Right atrium auricular region (tissue), 2 donors: ENCODE measurements around the gene FZR1. TPM values are rescaled to one million over a fixed set of nuclear protein-coding genes. Genes with fewer than 3 reads are reported as not detected.
A peak's percentile ranks its signal among the peaks of the same experiment; 100 is the strongest.

ENCODE experiments used
- DNase-seq: peaks from one replicate; pipeline ENCODE4 v3.0.0-alpha.2; 2019; ENCODE audit warnings: low spot score
- H3K27ac ChIP-seq, 2 donors: fragments of 200-600 bp; sonication (generic); 1 replicate in 1 of 2; 2 replicates in 1 of 2; pipeline ENCODE4 v1.5.1; 2016 to 2019
- H3K27me3 ChIP-seq, 2 donors: fragments of 200-600 bp; sonication (generic); one replicate each; pipeline versions ENCODE4 v1.5.1 to v1.6.0; 2017 to 2019
- H3K36me3 ChIP-seq: fragments of 200-600 bp; sonication (generic); one replicate; pipeline ENCODE4 v1.5.1; 2016
- H3K4me1 ChIP-seq, 2 donors: fragments of 200-600 bp; sonication (generic); one replicate each; pipeline versions ENCODE4 v1.5.1 to v1.6.0; 2017 to 2019
- H3K4me3 ChIP-seq, 2 donors: fragments of 200-600 bp; sonication (generic); 1 replicate in 1 of 2; 2 replicates in 1 of 2; pipeline ENCODE4 v1.5.1; 2017 to 2019; ENCODE audit warnings: mild to moderate bottlenecking in 1 of 2, moderate library complexity in 1 of 2
- H3K9me3 ChIP-seq, 2 donors: fragments of 200-600 bp; sonication (generic); one replicate each; pipeline ENCODE4 v1.5.1; 2019
- CTCF ChIP-seq, 2 donors: fragments of 200-600 bp; sonication (generic); IDR thresholded peaks; one replicate each; pipeline ENCODE4 v1.5.1; 2019; ENCODE audit warnings: antibody characterized with exemption in 2 of 2
- total RNA-seq, 2 donors: library from RNA; depleted of rRNA; stranded (reverse); fragments of >200 nt; gene quantifications; one replicate each; pipeline ENCODE4 v1.1.0, GENCODE V29; 2016

FZR1 gene
- total RNA-seq: 10 to 100 TPM; 20.6 to 21.7 TPM

- Histone ChIP-seq H3K4me1 (peaks cover 0 to 36% of the 10 kb centered on the region in 2 donors), H3K4me3 (peak within 1 kb of the TSS; percentile 99)
- DNase-seq: peak; percentile 99
Observed at GRCh38 chr19:3505598-3506383, at the start of gene FZR1. Gene FZR1 (plus strand): TSS chr19:3506311. CDS start chr19:3522990, 16,679 bp downstream.

GRCh38 chr19:3456925-3457527, 49.1 kb upstream of the FZR1 start:
- peaks cover 62% of the 10 kb centered on the region for H3K36me3 ChIP-seq
- no peak for DNase-seq
- no peaks in the 10 kb centered on the region for H3K9me3 ChIP-seq
- no peak overlapping the region for H3K4me3 ChIP-seq
- no peaks in the 10 kb centered on the region for H3K27me3 ChIP-seq
- TF ChIP-seq CTCF (IDR thresholded peaks at IDR 0.05): no peak
- peak overlapping the region; percentile 90 to 96 for H3K27ac ChIP-seq
- peaks cover 0 to 48% of the 10 kb centered on the region in 2 donors for H3K4me1 ChIP-seq

More at GRCh38 chr19:3505598-3506383, at the start of gene FZR1:
- Histone ChIP-seq H3K9me3 (no peaks in the 10 kb centered on the region), H3K36me3 (no peaks in the 10 kb centered on the region), H3K27ac (peak within 1 kb of the TSS; percentile 79 to 89), H3K27me3 (no peaks in the 10 kb centered on the region)
- TF ChIP-seq CTCF (IDR thresholded peaks at IDR 0.05): no peak

- TF ChIP-seq CTCF (IDR thresholded peaks at IDR 0.05): no peak
- Histone ChIP-seq H3K9me3 (no peaks in the 10 kb centered on the region), H3K27me3 (no peaks in the 10 kb centered on the region), H3K4me1 (peaks cover 0 to 48% of the 10 kb centered on the region in 2 donors), H3K36me3 (peaks cover 62% of the 10 kb centered on the region), H3K4me3 (no peak overlapping the region), H3K27ac (peak overlapping the region; percentile 90 to 96)
- no peak for DNase-seq
Observed at GRCh38 chr19:3457528-3458228, 48.4 kb upstream of the FZR1 start.

- H3K9me3 ChIP-seq: no peaks in the 10 kb centered on the region
- peaks cover 0 to 50% of the 10 kb centered on the region in 2 donors for H3K4me1 ChIP-seq
- peak overlapping the region; percentile 90 to 96 for H3K27ac ChIP-seq
- no peak for DNase-seq
- H3K4me3 ChIP-seq: no peak overlapping the region
- H3K36me3 ChIP-seq: peaks cover 62% of the 10 kb centered on the region
- no peak for TF ChIP-seq CTCF (IDR thresholded peaks at IDR 0.05)
- no peaks in the 10 kb centered on the region for H3K27me3 ChIP-seq
Observed at GRCh38 chr19:3458229-3459088, 47.7 kb upstream of the FZR1 start.
